ENCODE data around the gene MAN2A2.

DNA sequence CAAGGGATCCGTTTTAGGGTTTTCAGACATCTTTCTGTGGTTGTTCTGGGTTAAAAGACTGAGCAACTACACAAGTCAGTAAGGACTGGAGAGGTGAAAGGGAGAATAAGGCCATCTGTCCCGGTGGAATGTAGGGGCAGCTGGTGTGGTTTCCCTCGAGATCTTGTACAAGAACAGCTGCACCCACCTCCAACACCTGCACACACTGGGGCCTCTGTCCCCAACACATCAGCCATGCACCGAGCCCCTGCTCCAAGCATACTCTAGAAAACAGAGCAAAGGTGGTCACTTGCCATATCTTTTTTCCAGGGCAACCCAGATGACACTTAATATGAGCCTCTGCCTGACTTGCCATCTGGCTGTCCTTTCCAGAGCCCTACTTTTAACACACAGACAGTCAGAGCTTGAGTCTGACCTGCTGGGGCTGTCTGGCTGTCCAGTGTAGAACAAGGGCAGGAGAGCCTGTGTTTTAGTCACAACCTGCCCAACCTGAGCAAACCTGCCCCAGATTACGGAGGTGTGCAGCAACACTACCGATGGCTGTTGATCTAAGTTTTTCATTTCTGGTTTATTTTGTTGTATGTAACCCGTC lies 12.2 kb downstream of the MAN2A2 start:
- TF ChIP-seq, protein P1, sequence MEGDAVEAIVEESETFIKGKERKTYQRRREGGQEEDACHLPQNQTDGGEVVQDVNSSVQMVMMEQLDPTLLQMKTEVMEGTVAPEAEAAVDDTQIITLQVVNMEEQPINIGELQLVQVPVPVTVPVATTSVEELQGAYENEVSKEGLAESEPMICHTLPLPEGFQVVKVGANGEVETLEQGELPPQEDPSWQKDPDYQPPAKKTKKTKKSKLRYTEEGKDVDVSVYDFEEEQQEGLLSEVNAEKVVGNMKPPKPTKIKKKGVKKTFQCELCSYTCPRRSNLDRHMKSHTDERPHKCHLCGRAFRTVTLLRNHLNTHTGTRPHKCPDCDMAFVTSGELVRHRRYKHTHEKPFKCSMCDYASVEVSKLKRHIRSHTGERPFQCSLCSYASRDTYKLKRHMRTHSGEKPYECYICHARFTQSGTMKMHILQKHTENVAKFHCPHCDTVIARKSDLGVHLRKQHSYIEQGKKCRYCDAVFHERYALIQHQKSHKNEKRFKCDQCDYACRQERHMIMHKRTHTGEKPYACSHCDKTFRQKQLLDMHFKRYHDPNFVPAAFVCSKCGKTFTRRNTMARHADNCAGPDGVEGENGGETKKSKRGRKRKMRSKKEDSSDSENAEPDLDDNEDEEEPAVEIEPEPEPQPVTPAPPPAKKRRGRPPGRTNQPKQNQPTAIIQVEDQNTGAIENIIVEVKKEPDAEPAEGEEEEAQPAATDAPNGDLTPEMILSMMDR (IDR thresholded peaks at IDR 0.05), result no peak
- TF ChIP-seq POLR2AphosphoS5 (IDR thresholded peaks at IDR 0.05) (no peak), POLR2A (IDR thresholded peaks at IDR 0.05) (no peak), EP300 (IDR thresholded peaks at IDR 0.05; ENCODE audit: low read depth) (no peak)
